GM21717 (cell line): ENCODE measurements around the gene BZW2.

Experiments used
- ATAC-seq: cut with Tn5 transposase; IDR thresholded peaks from one replicate; pipeline ENCODE4 v1.9.1; 2021; ENCODE audit warnings: mild to moderate bottlenecking, moderate library complexity; ENCODE audit not compliant: unreplicated experiment

Gene BZW2

GRCh38 chr7:16712916-16713315, 66.9 kb downstream of the BZW2 start:
- no peak for ATAC-seq

GRCh38 chr7:16715928-16716327, 69.9 kb downstream of the BZW2 start:
- no peak for ATAC-seq

GRCh38 chr7:16718111-16718656, 72.2 kb downstream of the BZW2 start:
- ATAC-seq, result no peak

- ATAC-seq, result no peak
Measured at GRCh38 chr7:16719699-16720098, 73.7 kb downstream of the BZW2 start.

- no peak for ATAC-seq
Measured at GRCh38 chr7:16721541-16721940, 75.6 kb downstream of the BZW2 start.

GRCh38 chr7:16724344-16724743, 78.4 kb downstream of the BZW2 start:
- no peak for ATAC-seq

- ATAC-seq, result no peak
Measured at GRCh38 chr7:16726189-16726588, 80.2 kb downstream of the BZW2 start.

- ATAC-seq, result no peak
Measured at GRCh38 chr7:16727736-16728135, 81.8 kb downstream of the BZW2 start.

GRCh38 chr7:16728811-16729210, 82.8 kb downstream of the BZW2 start:
- no peak for ATAC-seq

GRCh38 chr7:16729541-16729940, 83.6 kb downstream of the BZW2 start:
- no peak for ATAC-seq

- ATAC-seq, result no peak
Measured at GRCh38 chr7:16730937-16731336, 85.0 kb downstream of the BZW2 start.

- no peak for ATAC-seq
Measured at GRCh38 chr7:16732828-16733227, 86.8 kb downstream of the BZW2 start.

- no peak for ATAC-seq
Measured at GRCh38 chr7:16734148-16734726, 88.3 kb downstream of the BZW2 start.

- no peak for ATAC-seq
Measured at GRCh38 chr7:16735020-16735419, 89.0 kb downstream of the BZW2 start.

- ATAC-seq, result no peak
Measured at GRCh38 chr7:16738011-16738688, 92.2 kb downstream of the BZW2 start.

- ATAC-seq, result no peak
Measured at GRCh38 chr7:16739863-16740622, 94.1 kb downstream of the BZW2 start.

GRCh38 chr7:16740623-16740953, 94.6 kb downstream of the BZW2 start:
- ATAC-seq, result no peak

- no peak for ATAC-seq
Measured at GRCh38 chr7:16740996-16741395, 95.0 kb downstream of the BZW2 start.

- ATAC-seq, result no peak
Measured at GRCh38 chr7:16741676-16742075, 95.7 kb downstream of the BZW2 start.

GRCh38 chr7:16742547-16742946, 96.6 kb downstream of the BZW2 start:
- no peak for ATAC-seq

GRCh38 chr7:16743236-16743635, 97.3 kb downstream of the BZW2 start:
- ATAC-seq, result no peak
